GM18907 (cell line): ENCODE data around the gene BPTF.
"Not testable (repeated sequence)": the region's sequence is repeated elsewhere in the genome, so short reads cannot be mapped to it uniquely, and the experiment has no call there.

Experiments used
- ATAC-seq: cut with Tn5 transposase; IDR thresholded peaks from one replicate; pipeline ENCODE4 v1.9.1; 2021; ENCODE audit warnings: mild to moderate bottlenecking, moderate library complexity; ENCODE audit not compliant: unreplicated experiment

BPTF gene

GRCh38 chr17:67824735-67825626 is at the start of gene BPTF:
Gene BPTF (plus strand): TSS chr17:67825503. CDS start chr17:67825725, 222 bp downstream.
- ATAC-seq = peak; percentile 85

- no peak for ATAC-seq
These were observed 46.1 kb upstream of the BPTF start for GRCh38 chr17:67779098-67779672.

- no peak for ATAC-seq
These were observed 40.8 kb upstream of the BPTF start for GRCh38 chr17:67784364-67785121.

GRCh38 chr17:67785122-67785477 is 40.2 kb upstream of the BPTF start:
- ATAC-seq = no peak

GRCh38 chr17:67785504-67785903 is 39.8 kb upstream of the BPTF start:
- no peak for ATAC-seq

- ATAC-seq = peak; percentile 87
These were observed 24.8 kb upstream of the BPTF start for GRCh38 chr17:67800495-67800928.

- ATAC-seq = no peak
These were observed 23.6 kb upstream of the BPTF start for GRCh38 chr17:67801626-67802175.

- ATAC-seq = no peak
These were observed 14.8 kb upstream of the BPTF start for GRCh38 chr17:67810464-67810863.

GRCh38 chr17:67812380-67812779 is 12.9 kb upstream of the BPTF start:
- ATAC-seq = not testable (repeated sequence)

- ATAC-seq = no peak
These were observed 11.5 kb upstream of the BPTF start for GRCh38 chr17:67813803-67814180.

GRCh38 chr17:67818110-67819002 is 6.9 kb upstream of the BPTF start:
- ATAC-seq = peak; percentile 57

GRCh38 chr17:67819722-67820121 is 5.6 kb upstream of the BPTF start:
- ATAC-seq = no peak

- ATAC-seq = no peak
These were observed 3.4 kb upstream of the BPTF start for GRCh38 chr17:67821871-67822367.

- ATAC-seq = peak; percentile 37
These were observed 611 bp downstream of the BPTF start for GRCh38 chr17:67825627-67826601.

- no peak for ATAC-seq
These were observed 4.0 kb downstream of the BPTF start for GRCh38 chr17:67829331-67829730.

- no peak for ATAC-seq
These were observed 5.1 kb downstream of the BPTF start for GRCh38 chr17:67830440-67830839.

GRCh38 chr17:67831268-67831667 is 6.0 kb downstream of the BPTF start:
- no peak for ATAC-seq

- no peak for ATAC-seq
These were observed 7.8 kb downstream of the BPTF start for GRCh38 chr17:67833134-67833533.
